Stimulated activated CD8-positive, alpha-beta memory T cell treated with anti-CD3 and anti-CD28 coated beads, Interleukin-12 subunit alpha, Interleukin-12 subunit beta, amount 100 ng/mL, for 24 hours (primary cell): ENCODE results near the gene FAM20C.
"Not testable (repeated sequence)": the region's sequence is repeated elsewhere in the genome, so short reads cannot be mapped to it uniquely, and the experiment has no call there.

Experiments
- DNase-seq: peaks from one replicate; pipeline ENCODE4 v3.0.0-alpha.2; 2020; ENCODE audit errors: extremely low read depth

FAM20C gene

DNA sequence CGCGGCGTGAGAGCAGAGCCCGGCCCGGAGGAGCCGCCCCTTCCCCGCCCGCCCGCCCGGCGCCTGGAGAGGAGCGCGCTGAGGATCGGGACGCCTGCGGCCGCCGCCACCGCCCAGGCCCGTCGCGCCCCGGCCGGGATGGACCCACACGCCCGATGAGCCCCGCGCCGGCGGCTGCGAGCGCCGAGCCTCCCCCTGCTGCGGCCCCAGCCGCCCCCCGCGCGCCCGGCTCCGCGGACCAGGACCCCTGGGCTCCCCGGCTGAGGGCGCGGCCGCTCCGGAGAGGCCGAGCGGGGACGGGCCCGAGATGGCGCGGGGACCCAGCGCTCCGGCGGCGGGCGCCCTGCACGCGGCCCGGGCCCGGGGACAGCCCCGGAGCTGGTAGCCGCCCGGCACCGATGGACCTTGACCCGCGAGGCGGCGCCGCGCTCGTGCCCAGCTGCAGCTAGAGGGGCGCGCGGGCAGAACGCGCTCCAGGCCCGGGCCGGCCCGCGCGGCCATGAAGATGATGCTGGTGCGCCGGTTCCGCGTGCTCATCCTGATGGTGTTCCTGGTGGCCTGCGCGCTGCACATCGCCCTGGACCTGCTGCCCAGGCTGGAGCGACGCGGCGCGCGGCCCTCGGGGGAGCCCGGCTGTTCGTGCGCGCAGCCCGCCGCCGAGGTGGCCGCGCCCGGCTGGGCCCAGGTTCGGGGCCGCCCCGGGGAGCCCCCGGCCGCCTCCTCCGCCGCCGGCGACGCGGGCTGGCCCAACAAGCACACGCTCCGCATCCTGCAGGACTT lies 520 bp downstream of the FAM20C start:
- DNase-seq: no peak

DNA sequence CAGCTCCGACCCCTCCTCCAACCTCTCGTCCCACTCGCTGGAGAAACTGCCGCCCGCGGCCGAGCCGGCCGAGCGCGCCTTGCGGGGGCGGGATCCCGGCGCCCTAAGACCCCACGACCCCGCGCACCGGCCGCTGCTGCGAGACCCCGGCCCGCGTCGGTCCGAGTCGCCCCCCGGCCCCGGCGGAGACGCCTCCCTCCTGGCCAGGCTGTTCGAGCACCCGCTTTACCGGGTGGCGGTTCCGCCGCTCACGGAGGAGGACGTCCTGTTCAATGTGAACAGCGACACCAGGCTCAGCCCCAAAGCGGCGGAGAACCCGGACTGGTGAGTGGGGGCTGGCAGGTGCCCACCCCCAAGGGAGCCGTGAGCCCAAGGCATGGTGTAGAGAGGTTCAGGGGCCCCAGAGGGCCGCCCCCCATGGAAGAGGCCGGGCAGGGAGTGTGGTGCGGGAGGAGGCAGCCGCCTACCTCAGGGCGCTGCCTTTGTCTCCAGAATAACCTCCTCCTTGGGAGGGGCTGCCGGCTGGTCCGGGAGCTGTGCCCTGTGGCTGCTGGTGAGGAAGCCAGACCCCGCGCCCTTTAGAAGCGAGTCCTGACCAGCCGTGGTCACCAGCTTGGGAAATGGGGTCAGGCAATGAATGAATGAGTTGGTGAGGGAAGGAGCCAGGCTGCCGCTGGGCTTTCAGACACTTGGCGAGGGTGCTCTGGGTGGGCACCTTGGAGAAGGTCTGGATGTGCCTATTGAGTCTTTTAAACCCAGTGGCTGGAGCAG lies 1.3 kb downstream of the FAM20C start:
- no peak for DNase-seq

DNA sequence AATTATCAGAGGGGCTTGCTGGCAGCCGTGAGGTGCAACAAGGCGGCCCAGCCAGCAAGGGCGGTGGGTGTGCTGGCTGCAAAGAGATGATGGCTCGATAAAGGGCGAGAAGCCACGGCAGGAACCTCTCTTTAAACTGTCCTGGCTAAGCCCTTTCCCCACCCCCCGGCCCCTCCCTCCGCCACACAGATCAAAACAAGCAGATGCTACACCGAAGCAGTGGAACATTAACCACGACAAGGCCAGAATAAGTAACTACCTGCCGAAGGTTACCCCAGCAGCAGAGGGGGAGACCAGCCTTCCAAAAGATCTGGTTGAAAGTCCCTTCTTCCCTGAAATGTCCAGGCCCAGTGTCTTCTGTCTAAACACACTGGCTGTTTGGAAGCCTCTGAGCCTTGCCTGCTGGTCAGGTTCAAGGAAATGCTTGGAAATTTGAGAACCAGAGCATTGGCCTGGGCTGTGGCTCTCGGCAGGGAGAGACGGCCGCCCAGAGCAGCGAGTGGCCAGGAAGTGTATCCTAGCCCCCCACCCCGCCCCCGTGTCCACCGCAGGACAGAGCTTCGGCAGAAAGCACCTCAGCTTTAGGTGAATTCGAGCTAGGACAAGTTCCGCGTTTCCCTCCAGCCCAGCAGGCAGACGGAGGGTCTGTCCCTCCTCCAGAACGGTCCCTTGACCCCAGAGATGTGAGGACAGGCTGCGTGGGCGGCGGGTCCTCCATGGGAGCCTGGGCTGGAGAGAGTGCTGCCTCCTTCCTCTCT lies 2.1 kb downstream of the FAM20C start:
- no peak for DNase-seq

DNA sequence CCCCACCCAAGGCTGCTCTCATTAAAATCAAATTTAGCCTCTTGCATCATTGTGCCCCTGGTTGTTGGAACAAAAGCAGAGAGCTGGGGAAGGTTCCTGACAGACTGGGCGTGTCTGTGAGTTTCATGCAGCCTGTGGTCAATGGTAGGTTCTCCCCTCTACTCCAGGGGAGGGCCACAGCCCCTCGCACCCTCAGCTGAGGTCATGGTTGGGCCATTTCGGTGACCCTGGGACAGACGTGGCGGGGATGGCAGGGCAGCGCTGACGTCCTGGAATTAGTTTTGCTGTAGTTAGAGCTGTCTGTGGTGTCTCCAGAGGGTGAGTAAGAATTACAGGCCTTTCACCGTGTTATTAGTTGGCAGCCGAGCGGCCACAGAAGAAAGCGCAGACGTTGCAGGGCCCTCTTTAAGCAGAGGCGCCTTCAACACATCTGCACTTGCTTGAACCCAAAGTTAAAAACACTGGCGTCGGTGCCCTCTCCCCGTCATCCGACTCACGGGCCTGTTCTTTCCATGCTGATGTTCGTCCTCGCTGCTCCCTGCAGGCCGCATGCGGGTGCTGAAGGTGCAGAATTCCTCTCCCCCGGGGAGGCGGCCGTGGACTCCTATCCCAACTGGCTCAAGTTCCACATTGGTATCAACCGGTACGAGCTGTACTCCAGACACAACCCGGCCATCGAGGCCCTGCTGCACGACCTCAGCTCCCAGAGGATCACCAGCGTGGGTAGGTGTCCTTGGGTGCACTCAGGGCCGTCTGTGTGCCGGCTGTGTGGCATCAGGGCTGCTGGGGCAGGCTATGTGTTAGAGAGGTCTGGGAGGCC lies 2.8 kb downstream of the FAM20C start:
- DNase-seq: no peak

DNA sequence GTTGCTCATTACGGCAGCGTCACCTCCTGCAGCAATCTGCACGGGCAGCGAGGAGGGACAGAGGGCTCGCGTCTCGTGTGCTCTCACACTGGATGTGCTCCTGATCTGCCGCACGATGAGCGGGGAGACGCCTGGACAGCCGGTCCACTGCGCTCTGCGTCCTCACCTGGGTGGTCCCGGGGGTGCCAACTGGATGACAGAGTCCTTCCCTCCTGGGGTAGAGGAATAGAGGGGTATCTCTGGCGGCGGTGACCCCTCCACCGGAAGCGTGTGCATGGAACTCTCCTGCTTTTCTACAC lies 3.4 kb downstream of the FAM20C start:
- no peak for DNase-seq

DNA sequence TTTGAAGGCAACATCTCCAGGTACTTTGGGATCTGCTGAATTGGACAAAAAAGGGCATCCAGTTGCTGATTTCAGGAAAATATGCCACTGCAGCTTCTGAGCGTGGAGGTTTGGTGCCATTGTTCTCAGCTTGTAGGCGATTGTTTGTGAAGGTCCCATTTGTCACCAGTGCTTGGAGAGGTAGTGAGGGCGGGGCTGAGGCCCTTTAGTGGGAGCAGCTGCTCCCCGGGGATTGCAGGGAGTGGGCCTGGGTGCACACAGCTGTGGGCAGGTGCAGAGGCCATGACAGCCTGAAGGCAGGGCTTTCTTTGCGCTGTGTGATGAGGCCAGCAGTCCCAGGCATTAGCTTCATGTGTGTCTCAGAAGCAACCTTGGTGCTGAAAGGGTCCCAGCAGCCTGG lies 3.9 kb downstream of the FAM20C start:
- DNase-seq: no peak

DNA sequence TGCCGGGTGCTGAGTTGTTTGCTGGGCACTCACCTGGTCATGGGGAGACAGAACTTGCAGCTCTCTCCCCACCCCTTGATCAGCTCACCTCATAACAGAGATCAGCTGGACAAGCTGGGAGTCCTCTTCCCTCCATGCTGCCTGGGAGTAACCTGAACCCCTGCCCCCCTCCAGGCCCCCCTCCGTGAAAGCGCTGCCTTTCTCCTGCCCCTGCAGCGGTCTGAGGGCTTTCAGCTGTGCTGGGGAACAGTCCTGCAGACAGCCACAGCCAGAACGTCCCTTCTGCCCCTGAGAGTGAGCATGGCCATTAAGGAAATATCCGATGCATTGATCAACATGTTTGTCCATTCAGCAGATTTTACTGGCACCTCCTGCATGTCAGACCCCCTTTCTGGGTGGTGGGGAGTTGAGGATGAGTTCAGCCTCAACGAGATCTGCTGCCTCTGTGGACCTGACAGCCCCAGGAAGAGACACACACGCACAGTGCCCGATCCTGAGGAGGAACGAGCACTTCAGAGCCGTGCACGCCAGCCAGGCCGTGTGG lies 4.5 kb downstream of the FAM20C start:
- no peak for DNase-seq

DNA sequence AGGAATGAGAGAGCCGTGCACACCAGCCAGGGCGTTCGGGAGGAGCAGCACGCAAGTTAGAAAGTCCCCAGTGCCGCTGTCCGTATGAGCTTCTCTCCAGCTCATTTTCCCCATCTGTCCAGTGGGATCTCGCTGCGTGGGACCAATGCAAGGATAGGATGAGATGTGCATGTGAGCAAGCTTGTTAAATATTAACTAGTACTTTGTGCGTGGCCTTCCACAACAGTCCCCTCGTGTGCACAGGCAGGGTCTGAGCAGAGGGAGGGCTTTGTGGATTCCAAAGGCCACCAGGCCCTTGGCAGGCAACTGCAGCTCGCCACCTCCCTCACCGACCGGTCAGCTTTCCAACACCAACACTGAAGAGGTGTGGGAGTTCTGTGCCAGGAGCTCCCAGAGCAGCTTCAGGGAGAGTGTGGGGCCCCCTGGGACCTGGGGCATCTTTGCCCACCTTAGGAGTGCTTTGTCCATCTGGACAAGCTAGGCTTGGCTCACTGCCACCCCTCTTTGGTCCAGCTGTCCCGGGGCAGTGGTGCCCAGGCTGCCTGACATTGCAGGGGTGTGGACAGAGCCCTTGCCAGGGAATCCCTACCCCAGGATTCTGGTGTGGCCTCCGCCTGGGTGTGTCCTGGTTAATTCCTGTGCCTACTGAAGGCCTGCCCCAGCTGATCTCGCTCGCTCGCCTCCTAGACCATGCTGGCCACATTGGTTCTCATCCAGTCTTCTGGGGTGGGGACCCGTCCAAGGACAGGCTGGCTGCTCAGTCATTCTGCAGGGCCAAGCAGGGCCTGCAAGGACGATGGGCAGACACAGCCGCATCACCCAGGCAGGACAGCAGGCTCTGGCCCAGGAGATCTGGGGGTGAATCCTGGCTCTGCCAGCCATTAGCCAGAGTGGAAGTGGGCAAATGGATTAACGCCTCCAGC lies 5.3 kb downstream of the FAM20C start:
- DNase-seq: no peak

DNA sequence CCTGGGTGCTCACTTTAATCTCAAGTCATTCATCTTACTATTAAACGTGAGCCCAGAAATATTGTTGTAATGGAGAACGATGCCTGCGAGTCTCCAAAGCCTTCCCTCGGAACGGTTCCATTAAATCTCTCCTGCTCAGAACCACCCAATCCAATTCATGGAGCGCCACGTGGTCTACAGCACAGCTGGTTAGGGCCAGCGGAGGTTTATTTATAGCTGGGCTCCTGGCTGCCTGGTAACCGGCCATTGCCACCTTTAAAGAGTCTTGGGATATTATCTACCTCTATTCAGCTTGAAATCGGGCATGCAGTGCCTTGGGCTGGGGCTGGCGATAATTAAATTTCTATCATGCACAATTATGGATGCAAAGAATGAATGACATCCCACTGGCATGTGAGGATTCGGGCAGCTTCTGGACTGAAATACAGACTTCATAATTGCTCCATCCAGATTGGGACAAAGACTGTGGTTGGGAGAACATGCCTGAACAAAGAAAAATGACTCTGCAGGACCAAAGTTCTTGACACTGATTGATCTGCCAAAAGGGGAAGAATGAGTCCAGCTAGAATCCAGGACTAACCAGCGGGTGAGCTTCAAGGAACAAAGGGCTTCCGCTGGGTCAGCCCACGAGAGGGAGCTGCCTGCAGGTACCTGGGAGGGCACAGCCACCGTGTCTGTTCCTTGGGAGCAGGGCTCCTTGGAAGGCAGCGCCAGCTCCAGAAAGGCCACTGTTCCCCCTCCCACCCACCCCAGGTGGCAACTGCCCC lies 7.3 kb downstream of the FAM20C start:
- DNase-seq: no peak

DNA sequence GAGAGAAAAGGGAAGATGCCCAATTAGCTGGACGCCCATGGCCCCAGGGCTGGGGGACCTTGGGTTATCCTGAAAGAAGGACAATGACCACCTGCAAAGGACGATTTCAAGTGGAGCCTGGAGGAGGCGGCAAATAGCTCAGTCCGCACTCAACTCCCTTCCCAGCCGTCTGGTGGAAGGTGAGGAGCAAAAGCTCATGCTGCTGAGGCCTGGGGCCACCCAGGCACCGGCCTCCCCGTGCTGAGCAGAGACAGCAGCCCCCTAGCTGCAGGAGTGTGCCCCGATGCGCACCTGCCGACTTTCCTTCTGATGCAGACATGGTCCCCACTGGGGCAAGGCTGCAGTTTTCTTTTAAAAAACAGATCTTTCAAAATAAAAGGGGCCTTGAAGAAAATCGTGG lies 7.9 kb downstream of the FAM20C start:
- no peak for DNase-seq

DNA sequence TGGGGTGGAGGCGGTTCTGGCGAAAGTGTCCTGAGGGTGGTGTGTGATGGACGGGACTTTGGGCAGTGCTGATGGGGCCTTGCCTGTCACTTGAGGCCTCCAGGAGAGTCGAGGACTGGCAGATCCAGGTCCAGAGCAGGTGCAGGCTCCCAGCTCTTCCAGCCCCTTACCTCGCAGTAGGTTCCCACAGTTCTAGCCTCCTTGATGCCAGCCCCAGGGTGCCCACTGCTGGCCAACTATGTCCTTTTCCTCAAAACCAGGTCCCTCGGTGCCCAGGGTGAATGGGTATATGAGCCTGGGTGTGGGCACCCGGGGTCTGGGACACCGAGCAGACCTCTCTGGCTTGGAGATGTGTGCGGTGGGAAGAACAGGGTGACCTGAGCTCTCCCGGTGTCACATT lies 8.3 kb downstream of the FAM20C start:
- no peak for DNase-seq

DNA sequence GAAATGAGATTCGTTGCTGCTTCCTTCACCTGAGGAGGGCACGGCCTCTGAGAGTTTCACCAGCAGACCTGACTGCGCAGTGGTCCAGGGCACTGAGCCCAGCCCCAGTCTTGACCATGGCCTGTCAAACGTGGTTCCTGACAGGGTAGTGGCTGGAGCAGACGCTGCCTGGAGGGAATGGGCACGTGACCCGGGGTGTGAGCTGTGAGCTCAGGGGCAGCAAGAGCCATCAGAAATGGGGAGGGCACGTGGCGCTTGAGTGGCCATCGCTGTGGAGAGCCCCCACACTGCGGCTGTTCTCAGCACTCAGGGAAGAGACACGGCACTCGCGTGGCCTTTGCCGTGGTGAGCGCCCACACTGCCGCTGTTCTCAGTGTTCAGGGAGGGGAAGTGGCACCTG lies 12.0 kb downstream of the FAM20C start:
- no peak for DNase-seq

DNA sequence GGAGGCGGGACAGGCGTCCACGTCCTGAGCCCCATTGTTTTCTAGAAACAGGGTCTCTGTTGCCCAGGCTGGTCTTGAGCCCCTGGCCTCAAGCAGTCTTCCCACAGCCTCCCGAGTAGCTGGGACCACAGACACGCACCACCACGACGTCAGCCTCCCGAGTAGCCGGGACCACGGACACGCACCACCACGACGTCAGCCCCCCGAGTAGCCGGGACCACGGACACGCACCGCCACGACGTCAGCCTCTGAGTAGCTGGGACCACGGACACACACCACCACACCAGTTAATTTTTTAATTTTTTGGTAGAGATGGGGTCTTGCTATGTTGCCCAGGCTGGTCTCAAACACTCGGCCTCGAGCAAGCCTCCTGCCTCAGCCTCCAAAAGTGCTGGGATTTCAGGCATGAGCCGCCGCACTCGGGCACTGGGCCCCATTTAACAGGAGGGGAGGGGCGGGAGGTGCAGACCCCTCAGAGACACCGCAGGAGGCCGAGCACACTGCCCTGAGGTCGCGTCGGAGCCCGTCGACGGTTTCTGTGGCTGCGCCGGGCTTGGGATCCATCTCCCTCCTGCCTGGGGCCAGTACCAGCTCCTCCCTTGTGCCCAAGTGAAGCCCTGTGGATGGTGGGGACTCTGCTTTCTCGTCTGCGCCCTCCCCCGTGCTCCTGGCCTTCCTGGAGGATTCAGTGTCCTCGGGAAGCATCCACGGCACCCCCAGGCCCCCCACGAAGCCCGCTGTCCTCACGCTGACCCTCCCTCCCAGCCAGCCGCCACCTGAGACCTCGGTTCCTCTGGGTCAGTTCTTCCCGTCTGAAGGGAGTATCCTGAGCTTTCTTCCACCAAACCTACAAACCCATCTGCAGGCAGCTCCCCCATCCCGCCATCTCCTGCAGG lies 13.0 kb downstream of the FAM20C start:
- no peak for DNase-seq

DNA sequence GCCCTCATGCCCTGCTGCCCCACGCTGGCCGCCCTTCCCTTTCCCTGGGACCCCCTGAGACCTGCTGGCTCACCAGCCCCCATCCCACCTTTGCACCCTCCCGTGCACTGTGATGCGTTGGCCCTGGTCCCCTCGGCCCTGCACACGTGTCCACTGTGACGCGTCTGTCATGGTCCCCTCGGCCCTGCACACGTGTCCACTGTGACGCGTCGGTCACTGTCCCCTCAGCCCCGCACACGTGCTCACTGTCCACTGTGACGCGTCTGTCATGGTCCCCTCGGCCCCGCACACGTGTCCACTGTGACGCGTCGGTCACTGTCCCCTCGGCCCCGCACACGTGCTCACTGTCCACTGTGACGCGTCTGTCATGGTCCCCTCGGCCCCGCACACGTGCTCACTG lies 14.0 kb downstream of the FAM20C start:
- not testable (repeated sequence) for DNase-seq

DNA sequence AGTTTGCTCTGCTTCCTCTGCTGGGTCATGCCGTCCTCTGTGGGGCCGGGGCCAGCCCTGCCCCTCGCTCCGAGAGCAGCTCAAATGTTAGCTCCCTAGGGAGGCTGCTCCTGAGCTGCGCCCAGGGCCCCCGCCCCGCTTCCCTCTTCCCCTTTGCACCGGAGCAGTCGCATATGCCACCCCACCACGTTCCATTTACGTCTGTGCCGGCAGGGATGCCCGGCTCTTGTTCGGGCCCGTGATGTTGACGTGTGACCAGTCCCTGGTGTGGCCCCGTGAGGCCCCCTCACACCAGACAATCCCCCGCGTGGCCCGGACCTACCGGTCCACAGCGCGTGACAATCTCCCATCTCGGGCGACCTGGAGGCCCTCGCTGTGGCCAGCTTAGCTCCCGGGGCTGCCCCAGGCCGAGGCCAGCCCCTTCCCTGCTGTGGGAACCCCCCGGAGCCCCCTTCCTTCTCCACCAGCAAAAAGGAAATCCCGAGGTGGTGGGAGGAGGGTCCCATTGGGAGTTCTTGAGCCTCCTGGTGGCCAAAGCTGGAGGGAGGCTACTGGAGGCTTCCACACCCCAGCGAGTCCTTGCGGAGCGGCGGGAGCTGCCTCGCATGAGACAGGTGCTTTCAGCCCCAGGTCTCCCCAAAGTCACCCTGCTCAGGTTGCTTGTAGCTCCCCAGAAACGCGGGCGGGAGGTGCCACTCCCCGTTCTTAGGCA lies 15.2 kb downstream of the FAM20C start:
- DNase-seq: no peak

DNA sequence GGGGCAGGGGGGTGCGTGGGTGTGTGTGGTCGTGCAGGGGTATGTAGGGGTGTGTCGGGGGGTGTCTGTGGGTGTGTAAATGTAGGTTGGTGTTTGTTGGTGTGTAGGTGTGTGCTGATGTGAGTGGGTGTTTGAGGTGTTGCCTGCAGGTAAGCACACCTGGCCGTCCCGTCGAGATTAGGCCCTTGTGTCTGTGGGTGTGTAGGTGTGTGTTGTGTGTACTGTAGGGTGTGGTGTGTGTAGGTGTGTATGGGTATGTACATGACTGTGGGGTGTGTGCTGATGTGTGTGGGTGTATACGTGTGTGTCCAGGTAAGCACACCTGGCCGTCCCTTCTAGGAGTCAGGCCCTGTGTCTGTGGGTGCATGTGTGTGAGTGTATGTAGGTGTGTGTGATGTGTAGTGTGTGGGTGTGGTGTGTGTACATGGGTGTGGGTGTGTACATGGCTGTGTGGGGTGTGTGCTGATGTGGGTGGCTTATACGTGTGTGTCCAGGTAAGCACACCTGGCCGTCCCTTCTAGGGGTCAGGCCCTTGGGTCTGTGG lies 15.8 kb downstream of the FAM20C start:
- DNase-seq: no peak

DNA sequence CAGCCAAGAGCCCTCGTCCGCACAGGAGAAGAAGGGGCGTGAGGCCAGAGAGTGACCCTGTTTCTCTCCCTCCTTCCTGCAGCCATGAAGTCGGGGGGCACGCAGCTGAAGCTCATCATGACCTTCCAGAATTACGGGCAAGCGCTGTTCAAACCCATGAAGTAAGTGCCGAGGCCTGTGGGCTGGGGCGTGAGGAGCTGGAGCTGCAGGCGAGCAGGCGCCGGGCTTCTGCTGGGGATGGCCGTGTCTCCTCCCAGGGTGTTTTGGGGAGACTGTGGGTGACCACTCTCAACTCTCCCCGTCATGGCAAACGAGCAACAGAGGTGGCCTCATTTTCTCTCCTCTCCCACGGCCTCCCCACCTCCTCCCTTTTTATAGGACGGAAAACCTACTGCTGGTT lies 16.4 kb downstream of the FAM20C start:
- DNase-seq: no peak

DNA sequence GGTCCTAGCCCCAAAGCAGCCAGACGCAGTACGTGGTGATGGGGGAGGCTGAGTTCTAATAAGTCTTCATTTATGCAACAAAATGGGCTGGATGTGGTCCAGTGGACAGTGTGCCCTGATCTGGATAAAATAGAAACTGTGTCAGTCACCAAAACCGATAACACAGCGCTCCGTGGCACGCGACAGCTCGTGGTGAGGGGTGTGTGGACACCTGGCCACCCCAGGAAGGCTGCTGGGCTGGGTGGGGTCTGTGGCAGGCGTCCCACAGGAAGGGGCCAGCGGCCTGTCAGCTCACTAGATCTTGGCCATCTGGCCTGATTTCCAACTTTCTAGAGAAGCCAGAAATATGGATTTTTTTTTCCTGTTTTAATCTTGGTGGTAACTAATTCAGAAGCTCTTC lies 17.0 kb downstream of the FAM20C start:
- DNase-seq: no peak
